NCI-H345 (cell line): Measurements from ENCODE around the gene THBS4.

ENCODE experiments used
- DNase-seq: peaks from one replicate; lab custom pipeline; 2025; lab: John Stamatoyannopoulos, UW

THBS4 gene

DNA sequence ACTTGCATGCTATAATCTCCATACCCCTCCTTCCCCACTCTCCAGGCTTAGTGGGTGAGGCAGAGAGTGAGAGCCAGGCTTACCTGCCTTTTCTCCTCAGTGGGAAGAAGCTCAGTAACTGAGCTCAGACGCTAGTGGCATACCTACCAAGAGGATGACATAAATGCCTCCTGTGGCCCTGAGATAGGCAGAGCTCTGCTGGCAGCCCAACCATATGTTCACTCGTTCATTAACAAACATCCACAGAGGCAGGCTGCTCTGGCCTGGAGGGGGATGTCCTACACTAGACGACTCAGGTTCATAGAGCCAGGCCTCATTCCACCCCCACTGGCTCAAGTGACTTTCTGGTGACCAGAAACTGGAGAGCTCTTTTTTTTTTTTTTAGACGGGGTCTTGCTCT is 81.3 kb downstream of the THBS4 start:
- no peak for DNase-seq

DNA sequence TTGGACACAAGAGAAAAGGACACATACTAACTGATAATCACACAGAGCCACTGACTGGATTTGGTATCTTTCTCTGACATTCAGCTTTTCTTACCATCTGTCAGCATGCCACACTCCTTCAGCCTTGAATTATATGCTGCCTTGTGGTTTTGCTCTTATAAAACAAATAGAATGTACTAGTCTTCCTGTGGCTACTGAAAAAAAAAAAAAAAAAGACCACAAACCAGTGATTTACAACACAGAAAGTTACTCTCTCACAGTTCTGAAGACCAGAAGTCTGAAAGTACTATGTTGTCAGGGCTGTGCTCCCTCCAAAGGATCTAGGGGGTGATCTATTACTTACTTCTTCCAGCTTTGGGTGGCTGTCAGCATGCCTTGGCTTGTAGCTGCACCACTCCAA is 82.3 kb downstream of the THBS4 start:
- DNase-seq: no peak

DNA sequence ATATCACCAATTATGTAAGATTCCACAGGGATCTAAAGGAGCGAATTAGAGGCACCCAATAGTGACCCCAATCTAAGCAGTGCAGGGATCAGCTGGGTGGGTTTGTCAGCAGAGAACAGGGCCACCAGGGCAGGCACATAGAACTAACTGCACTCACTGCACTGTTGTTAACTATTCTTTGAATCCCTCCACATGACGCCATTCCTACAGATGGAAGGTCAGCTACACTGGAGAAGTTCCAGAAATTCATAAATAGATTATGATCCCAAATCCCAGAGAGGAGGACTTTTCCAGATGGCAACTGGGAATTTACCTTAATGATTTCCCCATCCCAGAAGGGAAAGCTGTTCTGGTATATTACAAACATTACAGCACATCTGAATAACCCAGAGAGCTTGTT is 84.2 kb downstream of the THBS4 start:
- DNase-seq: no peak

DNA sequence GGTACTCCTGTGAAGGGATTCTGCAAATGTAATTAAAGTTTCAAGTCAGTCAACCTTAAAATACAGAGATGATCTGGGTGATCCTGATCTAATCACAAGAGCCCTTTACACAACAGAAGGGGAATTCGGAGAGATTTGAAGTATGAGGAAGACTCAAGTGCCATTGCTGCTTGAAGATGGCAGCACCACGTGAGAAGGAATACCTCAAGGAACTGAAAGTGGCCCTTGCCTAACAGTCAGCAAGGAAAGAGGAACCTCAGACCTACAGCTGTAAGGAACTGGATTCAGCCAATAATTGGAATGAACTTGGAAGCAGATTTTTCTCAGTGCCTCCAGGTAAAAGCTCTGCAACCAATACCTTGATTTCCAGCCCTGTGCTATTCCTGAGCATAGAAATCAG is 87.4 kb downstream of the THBS4 start:
- DNase-seq: no peak

DNA sequence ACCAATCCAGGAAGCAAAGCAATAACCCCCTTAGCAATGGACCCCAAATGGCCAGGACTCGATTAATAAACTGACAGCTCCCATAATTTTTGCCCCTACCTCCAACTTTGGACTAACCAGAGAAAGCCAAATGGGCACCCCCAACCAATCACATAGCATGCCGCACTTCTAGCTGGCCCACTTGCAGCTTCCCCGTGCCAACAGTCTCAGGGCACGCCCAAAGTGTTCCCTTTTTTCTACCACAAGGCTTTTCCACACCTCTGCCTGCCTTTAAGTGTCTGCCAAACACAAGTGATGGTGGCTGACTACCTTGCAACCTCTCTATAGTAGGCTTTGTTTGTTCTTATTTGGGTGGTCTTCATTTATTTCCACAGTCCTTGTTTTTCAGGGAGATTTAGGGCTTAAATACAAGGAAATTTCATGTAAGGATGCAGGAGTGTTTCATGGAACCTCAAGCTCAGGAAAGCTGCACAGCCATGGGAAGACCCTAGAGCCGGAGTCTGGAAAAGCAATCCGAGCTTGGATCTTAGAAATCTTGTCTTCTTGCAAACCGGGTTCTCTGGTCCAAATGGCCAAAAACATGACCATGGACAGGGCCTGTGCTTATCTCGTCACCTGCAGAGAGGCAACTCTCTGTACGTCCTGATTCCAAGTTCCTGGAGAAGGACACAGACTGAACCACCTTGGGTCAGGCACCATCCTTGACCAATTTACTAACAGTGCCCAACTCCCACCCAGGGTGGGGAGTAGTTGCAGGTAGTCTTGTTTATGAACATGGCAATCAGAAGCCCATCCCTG is 89.2 kb downstream of the THBS4 start:
- no peak for DNase-seq

DNA sequence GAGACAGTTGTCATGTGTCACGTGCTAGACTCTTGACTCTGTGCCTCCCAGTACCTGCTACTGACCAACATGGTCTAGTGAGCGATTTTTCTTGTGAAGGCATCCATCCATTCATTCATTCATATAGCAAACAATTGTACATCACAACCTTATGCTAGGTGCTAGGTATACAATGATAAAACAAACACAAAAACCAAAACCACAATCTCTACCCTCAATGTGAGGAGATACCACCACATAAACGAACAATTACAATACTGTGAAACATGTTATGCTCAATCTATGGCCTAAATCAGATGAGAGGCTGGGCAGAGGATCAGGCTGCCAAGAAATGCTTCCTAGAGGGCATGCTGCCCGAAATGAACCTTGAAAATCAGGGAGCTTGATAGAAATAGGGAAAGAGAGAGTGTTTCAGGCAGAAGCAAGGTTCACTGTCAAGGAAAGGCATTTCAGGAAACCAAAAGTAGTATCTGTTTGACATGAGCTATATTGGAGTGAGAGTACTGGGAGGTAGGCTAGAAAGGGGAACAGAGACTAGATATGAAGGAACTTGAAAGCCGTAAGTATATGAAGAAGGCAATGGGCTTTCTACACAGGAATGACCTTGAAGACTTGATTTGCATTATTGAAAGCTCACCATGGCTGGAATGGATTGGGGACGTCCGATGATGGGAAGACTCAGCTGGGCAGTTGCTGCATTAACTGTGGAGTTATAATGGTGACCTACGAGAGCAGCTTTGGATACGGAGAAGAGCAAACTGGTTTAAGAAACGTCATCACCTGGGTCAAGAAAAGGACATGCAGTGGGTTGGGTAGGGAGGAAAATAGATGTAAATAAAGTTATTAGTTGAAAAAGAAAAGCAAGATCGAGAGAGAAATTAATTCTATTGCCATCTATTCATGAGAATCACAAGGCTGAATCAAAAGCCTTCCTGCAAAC is 90.1 kb downstream of the THBS4 start:
- no peak for DNase-seq

DNA sequence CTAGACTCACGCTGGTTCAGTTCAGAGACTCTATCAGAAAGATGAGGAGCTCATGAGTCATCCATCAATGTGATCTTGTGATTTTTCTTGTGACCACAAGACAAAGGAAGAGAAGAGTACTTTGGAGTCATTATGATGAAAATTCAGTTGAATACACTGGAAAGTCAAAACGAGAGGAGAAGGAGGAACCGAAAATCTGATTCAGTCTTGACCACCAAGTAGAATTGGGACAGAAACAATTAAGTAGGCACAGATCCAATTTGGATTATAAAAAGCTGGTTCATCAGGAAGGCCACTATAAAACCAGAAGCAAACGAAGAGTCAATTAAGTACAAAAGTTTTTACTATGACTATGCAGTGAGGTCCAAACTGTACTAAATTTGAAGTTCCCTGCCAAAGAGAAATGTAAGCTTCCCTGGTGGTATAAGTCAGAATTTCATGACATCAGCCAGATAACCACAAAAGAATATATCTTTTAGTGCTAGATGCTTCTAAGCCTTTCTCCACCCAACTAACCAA is 90.9 kb downstream of the THBS4 start:
- DNase-seq: no peak

DNA sequence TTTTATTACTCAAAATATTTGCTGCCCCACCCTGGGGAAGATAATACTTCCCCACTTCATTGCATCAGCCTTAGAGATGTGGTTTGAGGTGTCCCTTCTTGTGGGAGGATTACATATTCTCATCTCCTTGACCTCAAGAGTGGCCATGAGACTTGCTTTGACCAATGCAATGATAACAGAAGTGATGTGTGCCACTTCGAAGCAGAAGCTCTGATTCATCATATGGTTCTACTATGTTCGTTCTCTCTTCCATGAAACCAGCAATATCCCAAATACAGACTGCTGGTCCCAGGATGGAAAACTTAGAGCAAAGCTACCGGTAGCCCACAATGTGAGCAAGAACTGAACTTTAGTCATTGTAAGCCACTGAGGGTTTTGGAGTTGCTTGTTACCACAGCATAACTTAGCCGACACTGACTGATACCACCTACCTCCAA is 92.0 kb downstream of the THBS4 start:
- DNase-seq: no peak

DNA sequence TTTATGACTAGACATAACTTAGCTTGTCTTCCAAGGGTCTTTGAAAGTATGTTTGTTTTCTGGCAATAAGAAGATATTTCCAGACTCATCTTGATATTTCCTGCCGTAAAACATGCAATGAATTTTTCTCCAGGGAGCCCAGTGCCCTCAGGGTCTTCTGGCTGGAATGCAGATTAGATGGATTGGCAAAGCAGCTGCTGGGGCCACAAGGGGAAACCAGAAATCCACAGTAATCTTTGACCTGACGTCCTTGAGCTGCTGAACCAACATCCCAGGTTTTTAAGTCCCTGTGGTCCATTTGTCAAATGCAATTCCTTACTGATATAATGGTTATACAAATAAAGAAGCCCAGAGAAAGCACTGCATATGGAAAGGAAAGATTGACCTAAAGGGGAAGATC is 93.0 kb downstream of the THBS4 start:
- DNase-seq: no peak

DNA sequence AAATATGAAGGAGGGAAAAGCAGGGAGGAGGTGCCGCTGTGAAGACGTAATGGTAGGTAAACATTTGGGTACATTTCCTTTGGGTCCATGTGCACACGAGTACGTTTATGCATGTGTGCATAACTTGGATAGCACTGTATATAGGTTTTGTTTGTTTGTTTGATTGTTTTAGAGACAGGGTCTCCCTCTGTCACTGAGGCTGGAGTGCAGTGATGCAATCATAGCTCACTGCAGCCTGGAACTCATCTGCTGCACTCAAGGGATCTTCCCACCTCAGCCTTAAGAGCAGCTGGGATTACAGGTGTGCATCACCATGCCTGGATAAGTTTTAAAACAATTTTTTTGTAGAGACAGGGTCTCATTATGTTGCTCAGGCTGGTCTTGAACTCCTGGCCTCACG is 94.0 kb downstream of the THBS4 start:
- DNase-seq: no peak
